GM10248 (cell line): ENCODE results near the gene NELFA.

Experiments
- CTCF ChIA-PET: fragments of 300-600 bp; sonication (Branson Sonifier 250); formaldehyde crosslinking; extraction: SDS; loops from one replicate; lab custom pipeline; 2021; ENCODE audit warnings: antibody characterized with exemption; lab: Yijun Ruan, JAX
- POLR2A ChIA-PET: fragments of 350-650 bp; sonication (Branson Sonifier 250); formaldehyde crosslinking; extraction: SDS; loops from one replicate; lab custom pipeline; 2020; ENCODE audit warnings: antibody characterized with exemption; lab: Yijun Ruan, JAX
- DNase-seq: peaks from one replicate; pipeline ENCODE4 v3.0.0; 2012; ENCODE audit errors: extremely low spot score
- CTCF ChIP-seq: IDR thresholded peaks from 2 replicates; pipeline ENCODE4 v1.5.1; 2012; ENCODE audit warnings: mild to moderate bottlenecking, low read depth; ENCODE audit errors: extremely low read depth, missing control alignments, control extremely low read depth

Gene NELFA

GRCh38 chr4:2008921-2009650, at the start of gene NELFA:
Gene NELFA, minus strand, starts transcription at chr4:2008974. Its CDS starts 15 bp downstream, at chr4:2008959.
- CTCF ChIA-PET, result interaction anchor here (0.7 to 1.5 kb wide), 6 partner anchors 8 to 211 kb away, joined by 3 to 6 read pairs (median 4); no protein-coding TSS in a partner anchor
- DNase-seq, result peak; percentile 95
- POLR2A ChIA-PET, result no interaction called here
- no peak for TF ChIP-seq CTCF

- TF ChIP-seq CTCF, result no peak
- ChIA-PET POLR2A (no interaction called here), CTCF (interaction anchor here (1.2 kb wide), 1 partner anchor 12 kb away, joined by 3 read pairs; no protein-coding TSS in a partner anchor)
- no peak for DNase-seq
Observed at GRCh38 chr4:2057382-2058065, 48.8 kb upstream of the NELFA start.

- POLR2A ChIA-PET, result no interaction called here
- TF ChIP-seq CTCF, result no peak
- DNase-seq, result no peak
- CTCF ChIA-PET, result no interaction called here
Observed at GRCh38 chr4:2054217-2054616, 45.4 kb upstream of the NELFA start.

GRCh38 chr4:2051086-2051485, 42.3 kb upstream of the NELFA start:
- no peak for TF ChIP-seq CTCF
- POLR2A ChIA-PET, result no interaction called here
- DNase-seq, result no peak
- CTCF ChIA-PET, result interaction anchor here (1.4 kb wide), 1 partner anchor 41 kb away, joined by 3 read pairs; no protein-coding TSS in a partner anchor

GRCh38 chr4:2049811-2050210, 41.0 kb upstream of the NELFA start:
- no peak for DNase-seq
- CTCF ChIA-PET, result interaction anchor here (1.1 to 1.4 kb wide), 3 partner anchors 8 to 42 kb away, joined by 3 read pairs; no protein-coding TSS in a partner anchor
- POLR2A ChIA-PET, result no interaction called here
- TF ChIP-seq CTCF, result no peak

DNA sequence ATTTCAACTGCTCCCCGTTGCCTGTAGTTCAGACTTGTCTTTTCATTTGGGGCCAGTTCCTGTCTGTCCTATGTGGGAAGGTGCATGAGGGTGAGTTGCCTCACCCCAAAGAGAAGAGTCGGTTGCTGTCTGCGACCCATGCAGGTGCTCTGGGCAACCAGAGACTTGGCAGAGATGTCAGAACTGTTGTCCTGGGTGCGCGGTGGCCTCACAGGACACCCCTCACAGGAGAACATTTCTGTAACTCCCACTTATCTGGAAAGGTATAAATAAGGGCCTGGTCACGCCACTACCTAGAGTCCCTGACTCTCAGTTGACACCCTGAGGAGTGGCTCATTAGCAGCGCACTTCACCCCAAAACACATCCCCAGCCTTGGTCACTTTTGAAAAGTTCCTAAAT, 40.6 kb upstream of the NELFA start:
- TF ChIP-seq CTCF, result no peak
- no peak for DNase-seq
- ChIA-PET POLR2A (no interaction called here), CTCF (interaction anchor here (1.1 to 1.2 kb wide), 2 partner anchors 8 to 13 kb away, joined by 3 read pairs; no protein-coding TSS in a partner anchor)
